Measurements from ENCODE around the gene CYB5A. TPM values are rescaled to one million over a fixed set of nuclear protein-coding genes. Genes with fewer than 3 reads are reported as not detected.

The CYB5A gene
- polyA plus RNA-seq, 1 of the 3 experiments (the other 2 are of a cell fraction): 42.1 TPM

GRCh38 chr18:74271635-74272034 lies 20.1 kb downstream of the CYB5A start:
- TF ChIP-seq USF2 (IDR thresholded peaks at IDR 0.05; ENCODE audit: borderline replicate concordance, low read depth, low read length): no peak
- no peak for TF ChIP-seq NRF1 (IDR thresholded peaks at IDR 0.05; ENCODE audit: low read depth, low read length)
- TF ChIP-seq RXRA (IDR thresholded peaks at IDR 0.05; ENCODE audit: borderline replicate concordance, low read depth): no peak
- no peak for TF ChIP-seq CHD2 (IDR thresholded peaks at IDR 0.05; ENCODE audit: low read length, partially characterized antibody)
- TF ChIP-seq SIN3A (IDR thresholded peaks at IDR 0.05; ENCODE audit: borderline replicate concordance, low read depth, low read length): no peak
- Histone ChIP-seq H3K4me1 (ENCODE audit: control insufficient read depth in 1 of 2, insufficient read depth in 2 of 2, low read depth in 1 of 2, low read length in 1 of 2) (peaks cover 0 to 57% of the 10 kb centered on the region in 2 experiments; a peak in 1 of 4 replicates), H3K9me3 (no peaks in the 10 kb centered on the region), H3F3A (replicated peaks; ENCODE audit: insufficient read depth) (no peaks in the 10 kb centered on the region), H3K79me2 (ENCODE audit: insufficient read depth) (no peaks in the 10 kb centered on the region), H3K9ac (no peak overlapping the region), H4K20me1 (ENCODE audit: insufficient read depth) (no peaks in the 10 kb centered on the region), H3K9me2 (no peaks in the 10 kb centered on the region), H2AFZ (ENCODE audit: low read depth) (no peak overlapping the region), H3K36me3 (replicated peaks in 1 of 2; ENCODE audit: control insufficient read depth in 1 of 2, insufficient read depth in 2 of 2, low read length in 1 of 2) (no peaks in the 10 kb centered on the region), H3K4me2 (no peak overlapping the region), H3K27ac (ENCODE audit: low read depth in 2 of 2, low read length in 1 of 2) (no peak overlapping the region), H3K4me3 (ENCODE audit: low read depth in 2 of 2, low read length in 1 of 2) (no peak overlapping the region), H3K27me3 (ENCODE audit: insufficient read depth) (no peaks in the 10 kb centered on the region)
- CTCF ChIA-PET: interaction anchor here (0.7 to 1.2 kb wide), 2 partner anchors 16 to 71 kb away, joined by 3 read pairs; no protein-coding TSS in a partner anchor
- no peak for DNase-seq
- POLR2A ChIA-PET: no interaction called here
- 95% methylated on average over 3 of the region's 3 CpGs for WGBS (ENCODE audit: low lambda C conversion rate)

- H3K4me1 ChIP-seq (ENCODE audit: control insufficient read depth in 1 of 2, insufficient read depth in 2 of 2, low read depth in 1 of 2, low read length in 1 of 2): peaks cover 0 to 38% of the 10 kb centered on the region in 2 experiments; a peak in 1 of 4 replicates
- H3K9ac ChIP-seq: no peak overlapping the region
- H3K4me3 ChIP-seq (ENCODE audit: low read depth in 2 of 2, low read length in 1 of 2): no peak overlapping the region
- H3K9me3 ChIP-seq: no peaks in the 10 kb centered on the region
- 65% methylated on average over 11 of the region's 11 CpGs for WGBS (ENCODE audit: low lambda C conversion rate)
- H3K4me2 ChIP-seq: no peak overlapping the region
- H2AFZ ChIP-seq (ENCODE audit: low read depth): no peak overlapping the region
- H3K27me3 ChIP-seq (ENCODE audit: insufficient read depth): no peaks in the 10 kb centered on the region
- no peaks in the 10 kb centered on the region for H4K20me1 ChIP-seq (ENCODE audit: insufficient read depth)
- peak; percentile 80 for DNase-seq
- no peaks in the 10 kb centered on the region for H3K36me3 ChIP-seq (replicated peaks in 1 of 2; ENCODE audit: control insufficient read depth in 1 of 2, insufficient read depth in 2 of 2, low read length in 1 of 2)
- H3F3A ChIP-seq (replicated peaks; ENCODE audit: insufficient read depth): no peaks in the 10 kb centered on the region
- ChIA-PET CTCF (interaction anchor here (0.9 to 1.3 kb wide), 5 partner anchors 9 to 73 kb away, joined by 3 to 5 read pairs (median 4); no protein-coding TSS in a partner anchor), POLR2A (interaction anchor here (2.4 kb wide), 1 partner anchor 13 kb away, joined by 8 read pairs; no protein-coding TSS in a partner anchor)
- H3K27ac ChIP-seq (ENCODE audit: low read depth in 2 of 2, low read length in 1 of 2): peak overlapping the region in 1 of 2 experiments; percentile 84; a peak in 2 of 4 replicates
- H3K79me2 ChIP-seq (ENCODE audit: insufficient read depth): no peaks in the 10 kb centered on the region
- no peaks in the 10 kb centered on the region for H3K9me2 ChIP-seq
- TF ChIP-seq USF1 (IDR thresholded peaks at IDR 0.05; ENCODE audit: borderline replicate concordance, low read depth): no peak
- TF ChIP-seq FOXJ3 (CRISPR knock-in tag; IDR thresholded peaks at IDR 0.05): no peak
- TF ChIP-seq FOXM1 (IDR thresholded peaks at IDR 0.05; ENCODE audit: low read depth): no peak
- no peak for TF ChIP-seq JUND (IDR thresholded peaks at IDR 0.05)
- TF ChIP-seq NFIC (IDR thresholded peaks at IDR 0.05; ENCODE audit: borderline replicate concordance): no peak
- no peak for TF ChIP-seq NRF1 (IDR thresholded peaks at IDR 0.05; ENCODE audit: low read depth, low read length)
- no peak; the same call in 1 of the 2 replicates for TF ChIP-seq MXI1 (IDR thresholded peaks at IDR 0.05; ENCODE audit: low read depth, low read length)
- TF ChIP-seq USF2 (IDR thresholded peaks at IDR 0.05; ENCODE audit: borderline replicate concordance, low read depth, low read length): no peak
- no peak for TF ChIP-seq TAF1 (IDR thresholded peaks at IDR 0.05; ENCODE audit: borderline replicate concordance, low read depth, low read length)
- TF ChIP-seq PBX3 (IDR thresholded peaks at IDR 0.05): no peak
- TF ChIP-seq SIN3A (IDR thresholded peaks at IDR 0.05; ENCODE audit: borderline replicate concordance, low read depth, low read length): no peak
- no peak for TF ChIP-seq MEF2A (IDR thresholded peaks at IDR 0.05; ENCODE audit: borderline replicate concordance, low read depth)
- TF ChIP-seq GATA2 (CRISPR knock-in tag; IDR thresholded peaks at IDR 0.05): peak; percentile 91
- TF ChIP-seq YY1 (IDR thresholded peaks at IDR 0.05; ENCODE audit: low read depth): no peak
- 0 out of 2 replicates have a peak, but pooled peaks have one; percentile 6 for TF ChIP-seq RAD21 (IDR thresholded peaks at IDR 0.05; ENCODE audit: low read length)
- peak; percentile 51; the same call in 1 of the 2 replicates for TF ChIP-seq RCOR1 (IDR thresholded peaks at IDR 0.05; ENCODE audit: low read length)
- no peak for TF ChIP-seq EZH2phosphoT487 (IDR thresholded peaks at IDR 0.05; ENCODE audit: borderline replicate concordance, low read depth)
- no peak for TF ChIP-seq GABPA (IDR thresholded peaks at IDR 0.05; ENCODE audit: low read depth)
- TF ChIP-seq CTCF (IDR thresholded peaks at IDR 0.05): no peak
Measured at GRCh38 chr18:74268933-74269620, 22.7 kb downstream of the CYB5A start.
